UCSD-AML1 (cell line): ENCODE measurements around the gene TNK1.
A peak's percentile ranks its signal among the peaks of the same experiment; 100 is the strongest.

Experiments used
- DNase-seq: peaks from one replicate; lab custom pipeline; 2025; ENCODE audit not compliant: unreplicated experiment; lab: John Stamatoyannopoulos, UW

The TNK1 gene

GRCh38 chr17:7389924-7390910 lies 9.3 kb downstream of the TNK1 start:
- no peak for DNase-seq

- DNase-seq: no peak
Observed at GRCh38 chr17:7391307-7391706, 10.4 kb downstream of the TNK1 start.

- DNase-seq: no peak
Observed at GRCh38 chr17:7392696-7393612, 12.1 kb downstream of the TNK1 start.

- DNase-seq: no peak
Observed at GRCh38 chr17:7393613-7394451, 12.9 kb downstream of the TNK1 start.

- peak; percentile 87 for DNase-seq
Observed at GRCh38 chr17:7394452-7395191, 13.7 kb downstream of the TNK1 start, which contains the start of gene PLSCR3. TSS of gene PLSCR3 (minus strand) at chr17:7394525. CDS start at chr17:7394110, 415 bp downstream.

- no peak for DNase-seq
Observed at GRCh38 chr17:7396147-7396546, 15.3 kb downstream of the TNK1 start.

- no peak for DNase-seq
Observed at GRCh38 chr17:7398612-7399011, 17.7 kb downstream of the TNK1 start.

GRCh38 chr17:7403043-7403726 lies 22.3 kb downstream of the TNK1 start:
- DNase-seq: peak; percentile 76

GRCh38 chr17:7403727-7403976 lies 22.8 kb downstream of the TNK1 start:
- DNase-seq: no peak

- DNase-seq: peak; percentile 99
Observed at GRCh38 chr17:7403977-7404736, 23.3 kb downstream of the TNK1 start, which contains the start of gene TMEM256. TSS of gene TMEM256 (minus strand) at chr17:7404097. CDS start at chr17:7404084, 13 bp downstream.

- DNase-seq: peak; percentile 53
Observed at GRCh38 chr17:7404737-7405349, 24.0 kb downstream of the TNK1 start.

GRCh38 chr17:7405350-7406234 lies 24.7 kb downstream of the TNK1 start:
- no peak for DNase-seq

GRCh38 chr17:7406235-7406825 lies 25.4 kb downstream of the TNK1 start:
- no peak for DNase-seq

GRCh38 chr17:7407082-7407481 lies 26.2 kb downstream of the TNK1 start:
- no peak for DNase-seq

GRCh38 chr17:7407485-7408251 lies 26.8 kb downstream of the TNK1 start, which contains the start of gene NLGN2:
TSS of gene NLGN2 (plus strand) at chr17:7407845. CDS start at chr17:7408256, 411 bp downstream.
- DNase-seq: no peak

- DNase-seq: no peak
Observed at GRCh38 chr17:7408252-7408727, 27.4 kb downstream of the TNK1 start.
